ENCODE data around the gene CEP162.
A peak's percentile ranks its signal among the peaks of the same experiment; 100 is the strongest.

CEP162 gene

GRCh38 chr6:84227434-84228197, at the start of gene CEP162 (continued):
- peak; percentile 85 for TF ChIP-seq ZNF362 (tag by site-specific recombination; IDR thresholded peaks at IDR 0.05)
- TF ChIP-seq ZSCAN18 (tag by site-specific recombination; IDR thresholded peaks at IDR 0.05), result 0 out of 2 replicates have a peak, but pooled peaks have one; percentile 74
- TF ChIP-seq ZBTB6 (tag by site-specific recombination; IDR thresholded peaks at IDR 0.05), result 0 out of 2 replicates have a peak, but pooled peaks have one; percentile 27
- no peak for TF ChIP-seq IKZF3 (tag by site-specific recombination; IDR thresholded peaks at IDR 0.05)
- no peak for TF ChIP-seq ZNF404 (tag by site-specific recombination; IDR thresholded peaks at IDR 0.05)
- TF ChIP-seq ZNF292 (tag by site-specific recombination; IDR thresholded peaks at IDR 0.05; ENCODE audit: borderline replicate concordance, low read depth), result no peak
- no peak for TF ChIP-seq ZNF510 (tag by site-specific recombination; IDR thresholded peaks at IDR 0.05; ENCODE audit: insufficient replicate concordance)
- TF ChIP-seq ZNF621 (tag by site-specific recombination; IDR thresholded peaks at IDR 0.05), result no peak
- TF ChIP-seq ZBTB49 (tag by site-specific recombination; IDR thresholded peaks at IDR 0.05; ENCODE audit: low read depth), result no peak
- no peak for TF ChIP-seq ZNF785 (tag by site-specific recombination; IDR thresholded peaks at IDR 0.05)
- peak; percentile 99 for TF ChIP-seq ZNF692 (tag by site-specific recombination; IDR thresholded peaks at IDR 0.05)
- TF ChIP-seq ZNF571 (tag by site-specific recombination; IDR thresholded peaks at IDR 0.05), result no peak
- TF ChIP-seq ZSCAN4 (tag by site-specific recombination; IDR thresholded peaks at IDR 0.05), result no peak
- TF ChIP-seq MYNN (tag by site-specific recombination; IDR thresholded peaks at IDR 0.05; ENCODE audit: borderline replicate concordance), result peak; percentile 84
- TF ChIP-seq ZNF596 (tag by site-specific recombination; IDR thresholded peaks at IDR 0.05), result no peak
- TF ChIP-seq ZSCAN23 (tag by site-specific recombination; IDR thresholded peaks at IDR 0.05), result no peak
- TF ChIP-seq ZNF2 (tag by site-specific recombination; IDR thresholded peaks at IDR 0.05), result peak; percentile 89; the same call in 1 of the 2 replicates
- TF ChIP-seq ZNF114 (tag by site-specific recombination; IDR thresholded peaks at IDR 0.05), result no peak
- no peak for TF ChIP-seq ZNF341 (tag by site-specific recombination; IDR thresholded peaks at IDR 0.05; ENCODE audit: low read depth)
- TF ChIP-seq ZNF221 (tag by site-specific recombination; IDR thresholded peaks at IDR 0.05; ENCODE audit: borderline replicate concordance), result no peak
- TF ChIP-seq PBX3 (CRISPR knock-in tag; IDR thresholded peaks at IDR 0.05), result no peak
- no peak for TF ChIP-seq SALL2 (tag by site-specific recombination; IDR thresholded peaks at IDR 0.05; ENCODE audit: borderline replicate concordance)
- TF ChIP-seq HOXC10 (CRISPR knock-in tag; IDR thresholded peaks at IDR 0.05), result no peak
- TF ChIP-seq ZNF311 (tag by site-specific recombination; IDR thresholded peaks at IDR 0.05; ENCODE audit: borderline replicate concordance), result no peak
- no peak for TF ChIP-seq ZBTB10 (tag by site-specific recombination; IDR thresholded peaks at IDR 0.05)

All from HEK293 (cell line).